Activated T-cell treated with anti-CD3 and anti-CD28 coated beads, Interleukin-2, amount 50 U/mL, for 72 hours (primary cell): ENCODE measurements around the gene SELENON. TPM values are rescaled to one million over a fixed set of nuclear protein-coding genes. Genes with fewer than 3 reads are reported as not detected.
A peak's percentile ranks its signal among the peaks of the same experiment; 100 is the strongest.

Experiments
- ATAC-seq, 2 donors: fragments of 150-1000 bp; cut with Tn5 transposase; replicated peaks in 1 of 2; 2 replicates each; pipeline ENCODE4 v1.10.0; 2021; ENCODE audit warnings: moderate library complexity in 2 of 2, mild to moderate bottlenecking in 1 of 2
- DNase-seq, 2 donors: peaks; one replicate each; pipeline ENCODE4 v3.0.0; 2021 to 2022; ENCODE audit warnings: mixed read lengths in 1 of 2
- H3K27ac Mint-ChIP-seq: one replicate; pipeline ENCODE4 v1.8.0; 2022; ENCODE audit warnings: mild to moderate bottlenecking, moderate library complexity, mixed read lengths
- H3K27me3 Mint-ChIP-seq: one replicate; pipeline ENCODE4 v1.8.0; 2022; ENCODE audit warnings: low read depth, mixed read lengths
- H3K36me3 Mint-ChIP-seq, 2 donors: one replicate each; pipeline ENCODE4 v1.8.0; 2022; ENCODE audit warnings: mixed read lengths in 2 of 2, mild to moderate bottlenecking in 1 of 2; ENCODE audit not compliant: insufficient read depth in 2 of 2
- H3K4me1 Mint-ChIP-seq: one replicate; pipeline ENCODE4 v1.8.0; 2022; ENCODE audit warnings: low read depth, mixed read lengths
- H3K4me3 Mint-ChIP-seq, 2 donors: one replicate each; pipeline ENCODE4 v1.8.0; 2022; ENCODE audit warnings: mild to moderate bottlenecking in 2 of 2, mixed read lengths in 2 of 2, moderate library complexity in 2 of 2
- H3K9me3 Mint-ChIP-seq, 2 donors: one replicate each; pipeline ENCODE4 v1.8.0; 2022; ENCODE audit warnings: mixed read lengths in 2 of 2
- total RNA-seq, 2 donors: library from RNA; stranded (reverse); gene quantifications; one replicate each; pipeline ENCODE4 v1.2.3, GENCODE V29; 2022

SELENON gene, protein sequence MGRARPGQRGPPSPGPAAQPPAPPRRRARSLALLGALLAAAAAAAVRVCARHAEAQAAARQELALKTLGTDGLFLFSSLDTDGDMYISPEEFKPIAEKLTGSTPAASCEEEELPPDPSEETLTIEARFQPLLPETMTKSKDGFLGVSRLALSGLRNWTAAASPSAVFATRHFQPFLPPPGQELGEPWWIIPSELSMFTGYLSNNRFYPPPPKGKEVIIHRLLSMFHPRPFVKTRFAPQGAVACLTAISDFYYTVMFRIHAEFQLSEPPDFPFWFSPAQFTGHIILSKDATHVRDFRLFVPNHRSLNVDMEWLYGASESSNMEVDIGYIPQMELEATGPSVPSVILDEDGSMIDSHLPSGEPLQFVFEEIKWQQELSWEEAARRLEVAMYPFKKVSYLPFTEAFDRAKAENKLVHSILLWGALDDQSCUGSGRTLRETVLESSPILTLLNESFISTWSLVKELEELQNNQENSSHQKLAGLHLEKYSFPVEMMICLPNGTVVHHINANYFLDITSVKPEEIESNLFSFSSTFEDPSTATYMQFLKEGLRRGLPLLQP
- 10 to 100 TPM; 29.5 to 31.1 TPM for total RNA-seq

DNA sequence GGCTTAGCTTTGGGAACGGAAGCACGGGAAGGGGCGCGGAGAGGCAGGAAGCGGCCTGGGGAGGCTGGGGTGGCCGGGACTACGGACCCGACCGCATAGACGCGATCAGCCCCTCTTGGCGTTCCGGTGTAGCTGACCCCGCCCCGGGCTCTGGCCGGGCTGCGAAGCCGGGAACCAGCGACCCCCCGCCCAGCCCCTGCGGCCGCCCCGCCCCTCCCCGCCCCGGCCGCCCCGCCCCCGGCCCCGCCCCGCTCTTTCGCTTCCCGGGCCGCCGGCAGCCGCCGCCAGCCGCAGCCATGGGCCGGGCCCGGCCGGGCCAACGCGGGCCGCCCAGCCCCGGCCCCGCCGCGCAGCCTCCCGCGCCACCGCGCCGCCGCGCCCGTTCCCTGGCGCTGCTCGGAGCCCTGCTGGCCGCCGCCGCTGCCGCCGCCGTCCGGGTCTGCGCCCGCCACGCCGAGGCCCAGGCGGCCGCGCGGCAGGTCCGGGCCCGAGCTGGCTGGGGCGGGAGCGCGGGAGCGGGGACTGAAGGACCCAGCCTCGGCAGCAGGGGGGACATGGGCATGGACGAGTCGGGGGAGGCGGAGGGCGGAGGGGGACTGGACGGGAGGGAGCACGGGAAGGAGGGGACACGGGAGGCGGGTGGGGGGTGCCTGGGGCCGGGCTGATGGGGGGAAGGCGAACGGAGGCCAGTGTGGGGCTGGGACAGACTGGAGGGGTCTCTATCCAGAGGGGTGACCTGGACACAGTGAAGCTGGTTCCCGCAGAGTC, at the start of gene SELENON:
Gene SELENON (plus strand): TSS at position 259 of the 768 bp plus-strand sequence. CDS start 38 bp downstream, at position 297.
- H3K36me3 Mint-ChIP-seq = peaks cover 0 to 2% of the 10 kb centered on the region in 2 donors
- H3K4me3 Mint-ChIP-seq = peak within 1 kb of the TSS; percentile 83 to 90
- H3K9me3 Mint-ChIP-seq = no peaks in the 10 kb centered on the region
- peak; percentile 40 to 41 for ATAC-seq
- peaks cover 78% of the 10 kb centered on the region for H3K4me1 Mint-ChIP-seq
- no peaks in the 10 kb centered on the region for H3K27me3 Mint-ChIP-seq
- H3K27ac Mint-ChIP-seq = peak within 1 kb of the TSS; percentile 67
- DNase-seq = peak; percentile 40 to 49

DNA sequence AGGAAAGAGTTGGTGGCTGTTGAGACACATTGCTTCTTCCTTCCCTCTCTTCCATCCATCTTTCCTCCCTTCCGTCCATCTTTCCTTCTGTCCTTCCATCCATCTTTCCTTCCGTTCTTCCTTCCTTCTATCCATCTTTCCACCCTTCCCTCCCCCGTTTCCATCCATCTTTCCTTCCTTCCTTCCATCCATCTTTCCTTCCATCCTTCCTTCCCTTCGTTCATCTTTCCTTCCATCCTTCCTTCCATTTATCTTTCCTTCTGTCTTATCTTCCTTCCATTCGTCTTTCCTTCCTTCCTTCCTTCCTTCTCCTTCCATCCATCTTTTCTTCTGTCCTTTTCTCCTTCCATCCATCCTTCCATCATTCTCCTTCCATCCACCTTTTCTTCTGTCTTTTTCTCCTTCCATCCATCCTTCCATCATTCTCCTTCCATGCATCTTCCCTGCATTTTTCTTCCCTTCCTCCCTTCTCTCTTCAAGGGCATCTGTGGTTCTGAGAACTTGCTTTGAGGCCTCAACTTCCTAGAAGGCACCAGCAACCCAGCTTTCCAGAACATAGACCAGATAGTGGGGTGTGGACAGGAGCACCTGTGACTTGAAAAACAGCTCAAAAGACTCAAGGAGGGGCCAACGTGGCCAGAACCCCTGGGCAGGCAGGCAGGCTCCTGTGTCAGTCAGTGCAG, 48.9 kb upstream of the SELENON start:
- H3K9me3 Mint-ChIP-seq = no peaks in the 10 kb centered on the region
- H3K27ac Mint-ChIP-seq = no peak overlapping the region
- H3K4me3 Mint-ChIP-seq = no peak overlapping the region
- DNase-seq (no peak), ATAC-seq (no peak)
- peaks cover 26% of the 10 kb centered on the region for H3K4me1 Mint-ChIP-seq
- H3K36me3 Mint-ChIP-seq = peaks cover 0 to 3% of the 10 kb centered on the region in 2 donors
- H3K27me3 Mint-ChIP-seq = no peaks in the 10 kb centered on the region

DNA sequence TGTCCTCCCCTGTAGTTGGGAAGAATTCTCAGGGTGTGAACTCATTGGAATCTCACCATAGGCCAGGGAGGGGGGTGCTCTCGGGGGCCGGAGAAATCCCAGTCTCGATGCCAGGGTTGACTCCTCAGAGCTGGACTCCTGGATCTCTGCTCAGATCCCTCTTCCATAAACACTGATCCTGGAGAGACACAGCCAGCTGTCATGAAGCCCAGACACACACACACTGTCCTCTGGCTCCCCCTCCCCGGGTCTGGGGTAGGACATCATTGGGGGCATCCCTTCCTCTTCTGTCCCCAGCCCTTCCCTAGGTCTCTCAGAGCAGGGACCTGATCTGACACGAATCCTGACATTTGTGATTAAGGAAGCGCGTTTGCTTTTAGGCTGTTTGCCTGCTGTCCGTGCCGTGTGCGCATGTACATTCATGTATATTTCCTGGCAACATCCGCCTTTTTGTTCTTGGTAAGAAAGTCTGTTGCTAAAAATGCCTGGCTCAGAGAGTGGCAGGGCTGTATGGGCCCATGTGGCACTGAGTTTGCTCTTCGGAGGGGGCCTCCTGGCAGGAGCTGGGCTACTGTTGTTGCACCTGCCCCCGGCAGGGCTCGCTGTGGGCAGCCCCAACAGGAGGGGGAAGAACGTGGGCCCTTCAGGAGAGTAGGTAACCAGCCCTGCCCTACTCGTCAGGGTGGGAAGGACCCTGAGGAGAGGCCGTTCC, 45.4 kb upstream of the SELENON start:
- Mint-ChIP-seq H3K27ac (peak overlapping the region; percentile 61), H3K36me3 (peaks cover 0 to 3% of the 10 kb centered on the region in 2 donors), H3K27me3 (no peaks in the 10 kb centered on the region), H3K9me3 (no peaks in the 10 kb centered on the region), H3K4me3 (peak overlapping the region; percentile 42 to 52), H3K4me1 (peaks cover 34% of the 10 kb centered on the region)
- ATAC-seq = peak; percentile 75 to 80
- DNase-seq = peak; percentile 32 to 33

DNA sequence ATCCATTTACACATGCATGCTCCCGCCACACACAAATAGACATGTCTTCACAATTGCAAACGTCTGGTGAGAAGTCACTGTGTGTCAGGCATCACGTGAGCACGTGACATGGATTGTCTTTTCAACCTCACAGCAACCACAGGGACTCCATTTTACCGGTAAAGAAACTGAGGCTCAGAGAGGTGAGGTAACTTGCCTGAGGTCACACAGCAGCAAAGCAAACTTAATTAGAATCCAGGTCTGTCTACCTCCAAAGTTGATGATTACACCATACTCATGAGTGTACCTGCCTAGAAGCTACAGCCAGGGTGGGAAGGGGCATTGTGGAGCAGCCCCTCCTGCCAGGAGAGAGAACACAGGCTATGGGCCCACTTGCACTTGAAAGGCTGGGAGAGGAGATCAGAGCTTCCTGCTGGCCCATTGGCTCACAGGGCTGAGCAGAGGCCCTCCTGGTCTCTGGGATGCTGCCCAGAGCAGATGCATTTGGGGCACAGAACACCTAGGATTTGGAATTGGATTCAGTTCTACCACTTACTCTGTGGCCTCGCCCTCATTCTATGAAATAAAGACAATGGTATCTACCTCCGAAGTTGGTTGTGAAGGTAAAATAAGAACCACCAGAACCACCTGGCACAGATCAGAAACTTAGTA, 44.4 kb upstream of the SELENON start:
- peaks cover 0 to 3% of the 10 kb centered on the region in 2 donors for H3K36me3 Mint-ChIP-seq
- no peaks in the 10 kb centered on the region for H3K27me3 Mint-ChIP-seq
- H3K9me3 Mint-ChIP-seq = no peaks in the 10 kb centered on the region
- no peak overlapping the region for H3K27ac Mint-ChIP-seq
- peak overlapping the region in 1 of 2 donors; percentile 6 for H3K4me3 Mint-ChIP-seq
- peaks cover 34% of the 10 kb centered on the region for H3K4me1 Mint-ChIP-seq
- ATAC-seq (no peak), DNase-seq (no peak)

DNA sequence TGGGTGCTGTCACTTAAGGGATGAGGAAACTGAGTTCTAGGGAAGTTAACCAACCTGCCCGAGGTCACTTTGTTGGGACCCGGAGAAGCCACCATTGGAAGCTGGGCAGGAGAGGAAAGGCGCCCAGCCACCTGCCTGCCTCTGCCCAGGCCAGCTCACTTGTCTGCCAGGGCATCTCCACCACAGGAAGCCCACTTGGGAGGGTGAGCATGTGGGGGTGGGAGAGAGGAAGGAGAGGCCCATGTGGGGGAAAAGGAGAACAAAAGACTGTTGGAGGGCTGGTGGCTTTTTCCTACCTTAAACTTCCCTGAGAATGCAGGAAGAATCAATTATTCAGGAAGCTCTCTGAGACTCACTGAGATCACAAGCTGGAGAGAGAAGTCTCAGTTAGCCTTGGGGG, 43.8 kb upstream of the SELENON start:
- peaks cover 0 to 3% of the 10 kb centered on the region in 2 donors for H3K36me3 Mint-ChIP-seq
- H3K9me3 Mint-ChIP-seq = no peaks in the 10 kb centered on the region
- H3K27me3 Mint-ChIP-seq = no peaks in the 10 kb centered on the region
- no peak overlapping the region for H3K27ac Mint-ChIP-seq
- ATAC-seq (no peak), DNase-seq (no peak)
- peaks cover 34% of the 10 kb centered on the region for H3K4me1 Mint-ChIP-seq
- no peak overlapping the region for H3K4me3 Mint-ChIP-seq

DNA sequence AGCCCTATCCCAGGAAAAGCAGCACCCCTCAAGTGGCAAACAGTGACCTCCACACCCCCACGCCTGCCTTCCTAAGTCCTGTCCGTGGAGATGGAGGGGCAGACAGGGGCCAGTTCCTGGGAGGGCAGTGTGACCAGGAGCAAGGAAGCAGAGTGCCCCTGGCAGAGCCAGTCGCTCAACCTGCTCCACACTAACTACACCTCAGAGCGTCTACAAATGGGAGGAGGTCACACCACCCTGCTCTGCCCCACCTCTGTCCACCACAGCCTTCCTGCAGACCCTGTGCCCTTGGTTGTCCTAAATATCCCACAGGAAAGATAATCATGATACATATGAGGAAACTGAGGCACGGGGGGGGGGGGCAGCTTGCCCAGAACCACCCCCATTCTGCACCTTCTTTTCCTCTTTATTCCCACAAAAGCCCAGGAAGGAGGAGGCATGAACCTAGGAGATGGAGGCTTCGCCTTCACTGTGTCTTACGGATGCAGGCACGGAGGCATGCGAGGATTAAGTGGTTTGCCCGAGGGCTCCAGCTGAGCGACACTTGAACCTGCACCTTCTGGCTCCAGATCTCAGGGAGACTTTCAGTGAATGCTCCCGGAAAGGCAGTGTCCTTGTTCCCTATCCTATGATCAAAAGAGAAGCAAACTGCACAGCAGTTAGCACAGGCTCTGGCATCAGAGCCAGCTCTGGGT, 42.7 kb upstream of the SELENON start:
- DNase-seq (no peak), ATAC-seq (no peak)
- Mint-ChIP-seq H3K4me3 (no peak overlapping the region), H3K27ac (no peak overlapping the region), H3K4me1 (peaks cover 34% of the 10 kb centered on the region), H3K36me3 (peaks cover 0 to 3% of the 10 kb centered on the region in 2 donors), H3K9me3 (no peaks in the 10 kb centered on the region), H3K27me3 (no peaks in the 10 kb centered on the region)

DNA sequence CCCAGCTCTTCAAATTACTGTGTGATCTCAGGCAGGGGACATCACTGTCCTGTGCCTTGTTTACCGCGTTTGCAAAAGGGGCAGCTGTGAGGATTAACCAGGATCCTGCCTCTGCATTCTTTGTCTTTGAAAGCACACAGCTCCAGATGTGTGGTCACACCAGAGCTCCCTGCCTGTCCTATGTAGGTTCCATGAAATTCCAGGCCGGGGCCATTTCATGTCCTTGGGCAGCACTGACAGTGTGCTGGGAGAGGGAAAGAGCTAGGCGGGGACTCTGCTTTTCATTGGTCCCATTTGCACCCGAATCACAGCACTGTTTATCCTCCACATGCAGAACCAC, 42.2 kb upstream of the SELENON start:
- H3K9me3 Mint-ChIP-seq = no peaks in the 10 kb centered on the region
- H3K4me1 Mint-ChIP-seq = peaks cover 34% of the 10 kb centered on the region
- H3K36me3 Mint-ChIP-seq = peaks cover 0 to 3% of the 10 kb centered on the region in 2 donors

DNA sequence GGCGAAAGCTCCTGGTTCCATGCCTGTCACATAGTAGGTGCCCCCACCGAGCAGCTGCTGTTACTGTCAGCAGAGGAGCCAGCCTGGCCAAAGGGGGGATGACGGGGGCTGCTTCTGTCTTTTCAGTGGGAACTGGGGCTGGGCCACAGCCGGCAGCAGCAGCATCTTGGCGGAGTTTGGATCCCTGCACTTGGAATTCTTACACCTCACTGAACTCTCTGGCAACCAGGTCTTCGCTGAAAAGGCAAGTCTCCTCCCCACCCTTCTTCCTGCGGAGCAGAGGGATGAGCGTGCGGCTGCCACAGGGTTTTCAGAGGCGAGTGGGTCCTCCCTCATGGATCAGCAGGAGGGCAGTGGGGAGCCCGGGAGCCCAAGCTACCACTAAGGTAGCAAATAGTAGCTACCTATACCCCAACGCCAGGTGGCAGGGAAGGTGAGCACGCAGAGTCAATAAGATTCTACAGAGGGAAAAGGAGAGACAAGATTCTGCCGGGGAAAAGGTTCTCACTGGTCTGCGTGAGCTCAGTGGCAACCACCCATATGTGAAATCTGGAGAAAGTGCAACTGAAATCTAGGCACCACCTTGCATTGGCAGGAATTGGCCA, 41.4 kb upstream of the SELENON start:
- DNase-seq (no peak), ATAC-seq (no peak)
- Mint-ChIP-seq H3K4me1 (peaks cover 31% of the 10 kb centered on the region), H3K4me3 (no peak overlapping the region), H3K36me3 (peaks cover 0 to 3% of the 10 kb centered on the region in 2 donors), H3K27ac (no peak overlapping the region), H3K9me3 (no peaks in the 10 kb centered on the region), H3K27me3 (no peaks in the 10 kb centered on the region)

More for the DNA sequence above, 42.2 kb upstream of the SELENON start:
- Mint-ChIP-seq H3K4me3 (no peak overlapping the region), H3K27me3 (no peaks in the 10 kb centered on the region), H3K27ac (no peak overlapping the region)
- DNase-seq = no peak
- ATAC-seq = no peak

DNA sequence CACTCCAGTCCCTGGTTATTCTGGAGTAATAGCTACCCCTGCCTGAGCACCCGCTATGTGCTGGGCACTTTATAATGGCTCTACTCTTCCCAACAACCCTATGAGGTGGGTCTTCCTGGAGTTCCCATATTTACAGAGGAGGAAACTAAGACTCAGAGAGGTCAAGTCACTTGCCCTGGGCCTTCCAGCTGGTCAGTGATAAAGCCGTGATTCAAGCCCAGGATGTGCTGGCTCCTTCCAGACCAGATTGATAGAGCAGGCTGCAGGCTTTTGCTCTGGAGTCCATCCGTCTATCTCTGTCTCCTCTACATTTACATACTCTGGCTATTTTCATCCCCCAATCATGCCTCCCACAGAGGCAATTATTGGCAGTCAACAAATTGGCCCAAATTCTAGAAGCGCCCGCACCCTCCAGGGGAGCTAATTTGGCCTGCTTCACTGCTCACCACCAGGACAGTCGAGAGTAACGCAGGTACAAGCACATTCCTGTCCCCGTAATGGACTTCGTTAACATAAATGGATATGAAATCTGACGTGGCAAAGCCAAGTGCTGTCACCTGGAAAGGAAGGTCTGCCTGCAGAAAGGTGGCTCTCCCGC, 39.8 kb upstream of the SELENON start:
- Mint-ChIP-seq H3K4me1 (peaks cover 18% of the 10 kb centered on the region), H3K9me3 (no peaks in the 10 kb centered on the region), H3K36me3 (peaks cover 0 to 1% of the 10 kb centered on the region in 2 donors), H3K27me3 (no peaks in the 10 kb centered on the region), H3K27ac (no peak overlapping the region), H3K4me3 (no peak overlapping the region)
- DNase-seq (no peak), ATAC-seq (no peak)

DNA sequence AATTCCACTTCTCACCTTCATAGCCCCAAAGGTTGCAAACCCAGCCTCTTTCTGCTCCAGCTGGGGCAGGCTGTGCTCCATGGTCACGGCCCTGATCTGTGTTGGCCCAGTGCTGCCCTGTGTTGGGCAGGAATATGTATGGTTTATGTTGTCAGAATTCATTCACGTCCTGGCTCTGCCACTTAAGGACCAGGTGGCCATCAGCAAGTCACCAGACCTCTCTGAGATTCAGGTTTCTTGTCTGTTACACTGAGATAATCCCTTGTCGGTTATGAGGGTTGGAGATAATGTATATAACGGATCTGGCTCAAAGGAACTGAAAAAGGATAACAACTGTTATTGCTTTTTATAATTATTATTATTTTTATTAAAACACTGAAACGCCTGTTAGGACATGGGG, 39.1 kb upstream of the SELENON start:
- no peaks in the 10 kb centered on the region for H3K27me3 Mint-ChIP-seq
- H3K27ac Mint-ChIP-seq = no peak overlapping the region
- no peaks in the 10 kb centered on the region for H3K36me3 Mint-ChIP-seq
- ATAC-seq (no peak), DNase-seq (no peak)
- no peaks in the 10 kb centered on the region for H3K9me3 Mint-ChIP-seq
- peaks cover 18% of the 10 kb centered on the region for H3K4me1 Mint-ChIP-seq
- no peak overlapping the region for H3K4me3 Mint-ChIP-seq

DNA sequence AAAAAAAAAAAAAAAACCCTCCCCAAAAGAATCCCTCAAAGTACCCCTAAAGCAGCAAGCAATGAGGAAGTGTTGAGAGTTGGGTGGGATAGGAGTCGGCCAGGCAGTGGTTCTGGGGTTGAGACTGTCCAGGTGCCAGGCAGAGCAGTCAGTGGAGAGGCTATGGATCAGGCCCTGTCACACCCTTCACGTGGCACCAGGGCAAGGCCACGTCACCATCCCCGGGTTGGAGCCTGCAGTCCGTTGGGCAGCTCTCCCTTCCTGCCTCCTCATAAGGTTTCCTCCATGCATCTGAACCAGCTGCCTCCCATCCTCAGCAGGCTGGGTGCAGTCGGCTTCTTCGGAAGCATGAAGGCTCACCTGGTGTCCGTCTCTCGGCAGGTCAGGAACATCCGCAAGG, 36.5 kb upstream of the SELENON start:
- no peak for ATAC-seq
- no peak overlapping the region for H3K27ac Mint-ChIP-seq
- no peaks in the 10 kb centered on the region for H3K9me3 Mint-ChIP-seq
- DNase-seq = no peak
- no peaks in the 10 kb centered on the region for H3K36me3 Mint-ChIP-seq
- no peak overlapping the region for H3K4me3 Mint-ChIP-seq
- no peaks in the 10 kb centered on the region for H3K27me3 Mint-ChIP-seq
- H3K4me1 Mint-ChIP-seq = peaks cover 29% of the 10 kb centered on the region
